Prostate gland (tissue), 2 donors: ENCODE results near the gene IGF2BP2.

Experiments
- CTCF ChIP-seq, 4 experiments: fragments of 200-600 bp in 2 of 4; fragments of 450-650 bp in 2 of 4; sonication (generic) in 2 of 4; IDR thresholded peaks; 1 replicate in 3 of 4; 2 replicates in 1 of 4; pipeline ENCODE4 v1.5.1; 2016 to 2019; ENCODE audit warnings: antibody characterized with exemption in 4 of 4, mild to moderate bottlenecking in 2 of 4, moderate library complexity in 2 of 4
- POLR2A ChIP-seq: fragments of 450-650 bp; IDR thresholded peaks from one replicate; pipeline ENCODE4 v1.6.1; 2016; ENCODE audit warnings: antibody characterized with exemption, mild to moderate bottlenecking
- POLR2AphosphoS5 ChIP-seq: sonication (generic); formaldehyde crosslinking; IDR thresholded peaks from one replicate; pipeline ENCODE4 v1.6.1; 2017; ENCODE audit warnings: antibody characterized with exemption

- TF ChIP-seq POLR2AphosphoS5: no peak
- TF ChIP-seq CTCF (IDR thresholded peaks at IDR 0.05): no peak
- no peak for TF ChIP-seq POLR2A
These were observed 33.8 kb upstream of the IGF2BP2 start for GRCh38 chr3:185858502-185859225.
